Measurements from ENCODE around the gene DES.

Gene DES

DNA sequence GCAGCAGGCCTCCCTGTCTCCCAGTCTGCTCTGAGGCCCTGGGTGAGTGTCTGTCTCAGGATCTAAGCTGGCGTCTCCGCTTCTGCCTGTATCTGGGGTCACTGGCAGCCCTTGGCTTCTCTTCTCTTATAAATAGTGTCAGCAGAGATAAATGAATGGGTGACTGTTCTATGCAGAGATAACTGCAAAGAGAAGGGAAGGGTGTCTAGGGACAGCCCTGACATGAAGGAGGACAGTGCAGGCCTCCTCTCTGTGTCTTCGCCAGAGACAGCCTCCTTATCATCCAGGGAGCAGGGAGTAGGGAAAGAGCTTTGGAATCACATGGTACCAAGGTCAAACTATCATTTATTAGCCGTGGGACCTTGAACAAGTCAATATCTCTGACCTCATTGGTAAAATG lies 52.3 kb downstream of the DES start:
- TF ChIP-seq GATA3 (IDR thresholded peaks at IDR 0.05; ENCODE audit: low read depth, low read length) (no peak), GATA2 (IDR thresholded peaks at IDR 0.05; ENCODE audit: low read depth, low read length) (no peak)

DNA sequence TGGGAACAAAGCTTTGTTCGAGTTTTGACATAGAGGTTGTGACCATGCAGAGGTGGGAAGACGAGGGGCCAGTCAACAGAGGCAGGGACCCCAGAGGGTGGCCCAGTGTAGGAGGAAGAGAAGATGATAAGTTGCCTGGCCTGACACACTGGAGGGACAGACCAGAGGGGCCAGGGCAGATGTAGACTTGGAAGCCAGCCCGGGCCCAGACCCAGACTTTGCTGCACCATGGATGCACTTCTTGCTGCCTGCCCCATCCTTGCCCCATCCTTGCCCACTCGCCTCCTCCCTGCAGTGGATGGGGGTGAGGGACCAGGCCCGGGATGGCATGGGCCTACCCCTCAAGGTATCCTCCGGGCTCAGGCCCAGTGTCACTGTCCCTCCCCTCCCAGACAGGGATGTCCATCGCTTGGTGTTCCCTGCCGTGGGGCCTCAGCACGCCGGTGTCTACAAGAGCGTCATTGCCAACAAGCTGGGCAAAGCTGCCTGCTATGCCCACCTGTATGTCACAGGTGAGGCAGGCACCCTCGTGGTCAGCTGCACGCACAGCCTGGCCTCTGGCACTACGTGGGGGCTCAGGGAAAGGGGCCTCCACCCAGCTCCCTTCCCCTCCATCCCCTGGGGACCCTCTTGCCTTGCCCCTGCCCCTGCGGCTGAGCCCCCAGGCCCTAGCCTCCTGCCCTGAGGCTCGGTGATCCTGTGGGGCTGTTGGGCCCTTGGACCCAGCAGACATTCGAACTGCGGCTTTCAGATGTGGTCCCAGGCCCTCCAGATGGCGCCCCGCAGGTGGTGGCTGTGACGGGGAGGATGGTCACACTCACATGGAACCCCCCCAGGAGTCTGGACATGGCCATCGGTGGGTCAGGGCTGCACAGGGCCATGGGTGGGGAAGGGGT lies 53.5 kb downstream of the DES start:
- no peak for TF ChIP-seq GATA3 (IDR thresholded peaks at IDR 0.05; ENCODE audit: low read depth, low read length)
- no peak for TF ChIP-seq GATA2 (IDR thresholded peaks at IDR 0.05; ENCODE audit: low read depth, low read length)

DNA sequence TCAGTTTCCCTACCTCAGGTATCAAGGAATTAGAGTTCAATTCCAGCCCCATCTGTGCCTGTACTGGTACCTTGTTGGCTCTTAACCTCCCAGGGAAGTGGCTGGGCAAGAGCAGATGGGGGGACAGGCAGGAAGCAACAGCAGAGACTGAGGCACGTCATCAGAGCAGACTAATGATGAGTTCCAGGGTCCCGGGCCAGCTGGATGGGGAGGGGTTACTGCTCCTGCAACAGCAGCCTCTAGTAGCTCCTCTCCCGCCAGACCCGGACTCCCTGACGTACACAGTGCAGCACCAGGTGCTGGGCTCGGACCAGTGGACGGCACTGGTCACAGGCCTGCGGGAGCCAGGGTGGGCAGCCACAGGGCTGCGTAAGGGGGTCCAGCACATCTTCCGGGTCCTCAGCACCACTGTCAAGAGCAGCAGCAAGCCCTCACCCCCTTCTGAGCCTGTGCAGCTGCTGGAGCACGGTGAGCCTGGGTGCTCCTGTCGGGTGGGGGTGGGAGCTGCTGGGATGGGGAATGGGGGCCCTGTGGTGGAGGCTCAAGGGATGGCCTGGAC lies 54.5 kb downstream of the DES start:
- TF ChIP-seq GATA3 (IDR thresholded peaks at IDR 0.05; ENCODE audit: low read depth, low read length): no peak
- TF ChIP-seq GATA2 (IDR thresholded peaks at IDR 0.05; ENCODE audit: low read depth, low read length): no peak

DNA sequence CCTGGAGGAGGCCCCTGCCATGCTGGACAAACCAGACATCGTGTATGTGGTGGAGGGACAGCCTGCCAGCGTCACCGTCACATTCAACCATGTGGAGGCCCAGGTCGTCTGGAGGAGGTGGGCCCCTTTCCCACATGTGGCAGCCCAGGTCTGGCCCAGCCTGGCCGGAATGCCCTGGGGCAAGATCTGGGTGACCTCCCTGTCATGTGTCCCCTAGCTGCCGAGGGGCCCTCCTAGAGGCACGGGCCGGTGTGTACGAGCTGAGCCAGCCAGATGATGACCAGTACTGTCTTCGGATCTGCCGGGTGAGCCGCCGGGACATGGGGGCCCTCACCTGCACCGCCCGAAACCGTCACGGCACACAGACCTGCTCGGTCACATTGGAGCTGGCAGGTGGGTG lies 55.3 kb downstream of the DES start:
- TF ChIP-seq GATA3 (IDR thresholded peaks at IDR 0.05; ENCODE audit: low read depth, low read length) (no peak), GATA2 (IDR thresholded peaks at IDR 0.05; ENCODE audit: low read depth, low read length) (no peak)

DNA sequence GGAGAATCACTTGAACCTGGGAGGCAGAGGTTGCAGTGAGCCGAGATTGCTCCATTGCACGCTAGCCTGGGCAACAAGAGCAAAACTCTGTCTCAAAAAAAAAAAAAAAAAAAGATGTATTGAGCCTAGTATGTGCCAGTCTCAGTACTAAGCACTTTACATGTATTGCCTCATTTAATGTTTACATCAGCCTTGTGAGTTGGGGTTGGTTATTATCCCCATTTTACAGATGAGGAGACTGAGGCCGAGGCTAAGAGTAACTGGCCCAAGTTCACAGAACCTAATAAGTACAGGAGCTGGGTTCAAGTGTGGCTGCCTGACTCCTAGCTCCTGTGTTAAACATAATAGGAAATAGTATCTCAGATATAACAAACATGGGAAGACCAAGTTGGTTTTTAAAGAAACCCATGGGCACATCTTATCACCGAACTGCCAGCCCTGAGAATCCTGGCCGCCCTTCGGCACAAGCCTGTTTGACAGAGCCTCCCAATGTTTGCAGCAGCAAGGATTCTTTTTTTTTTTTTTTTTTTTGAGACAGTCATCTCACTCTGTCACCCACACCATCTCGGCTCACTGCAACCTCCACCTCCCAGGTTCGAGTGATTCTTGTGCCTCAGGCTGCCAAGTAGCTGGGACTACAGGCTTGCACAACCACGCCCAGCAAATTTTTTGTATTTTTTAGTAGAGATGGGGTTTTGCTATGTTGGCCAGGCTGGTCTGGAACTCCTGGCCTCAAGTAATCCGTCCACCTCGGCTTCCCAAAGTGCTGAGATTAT lies 56.3 kb downstream of the DES start:
- TF ChIP-seq GATA3 (IDR thresholded peaks at IDR 0.05; ENCODE audit: low read depth, low read length): no peak
- no peak for TF ChIP-seq GATA2 (IDR thresholded peaks at IDR 0.05; ENCODE audit: low read depth, low read length)

- no peak for TF ChIP-seq GATA2 (IDR thresholded peaks at IDR 0.05; ENCODE audit: low read depth, low read length)
- TF ChIP-seq GATA3 (IDR thresholded peaks at IDR 0.05; ENCODE audit: low read depth, low read length): no peak
These were observed 57.1 kb downstream of the DES start for GRCh38 chr2:219475278-219475677.

DNA sequence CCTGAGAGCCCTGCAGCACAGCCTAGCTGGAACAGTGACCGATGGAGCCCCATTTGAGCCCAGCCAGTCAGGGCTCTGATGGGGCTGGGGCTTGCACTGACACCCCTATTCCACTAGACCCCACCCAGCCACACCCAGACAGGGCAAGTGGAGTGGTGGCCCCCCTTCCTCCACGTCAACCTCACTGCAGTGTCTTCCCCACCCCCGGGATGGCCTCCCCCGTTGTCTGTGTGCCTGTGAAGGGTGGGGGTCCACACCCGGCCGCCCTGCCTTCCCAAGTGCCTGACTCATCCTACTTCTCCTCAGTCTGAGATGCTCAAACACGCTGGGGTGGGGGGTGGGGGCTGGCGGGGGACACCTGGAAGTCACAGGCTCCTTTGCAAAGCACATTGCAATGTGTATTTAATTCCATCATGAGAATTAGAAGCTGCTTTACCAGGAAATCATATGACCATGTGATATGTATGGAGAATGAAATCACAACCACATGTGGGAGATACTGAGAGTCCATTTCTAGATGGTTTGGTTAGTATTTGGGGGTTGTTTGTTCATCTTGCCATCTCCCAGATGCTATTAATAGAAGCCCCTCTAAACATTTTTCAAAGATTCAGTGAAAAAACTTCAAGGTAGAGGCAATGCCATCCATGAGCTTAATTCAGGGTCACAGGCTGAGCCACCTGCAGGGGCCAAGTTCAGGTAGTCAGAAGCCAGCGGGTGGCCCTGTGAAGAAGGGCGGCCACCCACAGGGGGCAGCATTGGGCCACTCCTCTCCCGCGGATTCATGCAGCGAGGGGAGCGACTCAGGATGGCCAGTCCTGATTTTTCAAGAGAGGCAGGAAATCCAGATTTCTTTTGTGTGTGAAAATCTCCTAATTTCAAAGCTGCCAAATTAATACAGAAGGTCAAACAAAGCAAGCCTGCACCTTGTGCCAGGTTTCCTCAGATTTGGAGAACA lies 57.8 kb downstream of the DES start:
- no peak for TF ChIP-seq GATA3 (IDR thresholded peaks at IDR 0.05; ENCODE audit: low read depth, low read length)
- TF ChIP-seq GATA2 (IDR thresholded peaks at IDR 0.05; ENCODE audit: low read depth, low read length): no peak

All from SH-SY5Y (cell line).